Measurements from ENCODE around the gene CORO2B.

DNA sequence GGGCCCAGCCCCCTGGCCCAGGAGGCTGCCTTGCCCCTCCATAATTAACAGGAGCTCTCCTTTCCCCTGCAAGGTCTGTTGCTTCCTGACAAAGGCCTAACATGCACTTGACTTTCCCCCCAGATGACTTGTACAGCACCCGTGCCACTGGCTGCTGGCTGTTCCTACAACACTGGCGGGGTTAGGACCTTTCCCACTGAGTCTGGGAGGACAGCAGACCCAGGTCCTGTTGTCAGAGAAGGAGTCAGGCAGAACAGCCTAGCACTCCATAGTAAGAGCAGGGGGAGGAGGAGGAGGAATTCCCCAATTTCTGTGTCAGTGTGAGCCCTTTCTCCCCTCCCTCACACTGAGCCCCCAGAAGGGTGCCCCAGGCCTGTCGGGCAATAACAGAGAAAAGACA, 99.2 kb downstream of the CORO2B start:
- TF ChIP-seq, protein P1, sequence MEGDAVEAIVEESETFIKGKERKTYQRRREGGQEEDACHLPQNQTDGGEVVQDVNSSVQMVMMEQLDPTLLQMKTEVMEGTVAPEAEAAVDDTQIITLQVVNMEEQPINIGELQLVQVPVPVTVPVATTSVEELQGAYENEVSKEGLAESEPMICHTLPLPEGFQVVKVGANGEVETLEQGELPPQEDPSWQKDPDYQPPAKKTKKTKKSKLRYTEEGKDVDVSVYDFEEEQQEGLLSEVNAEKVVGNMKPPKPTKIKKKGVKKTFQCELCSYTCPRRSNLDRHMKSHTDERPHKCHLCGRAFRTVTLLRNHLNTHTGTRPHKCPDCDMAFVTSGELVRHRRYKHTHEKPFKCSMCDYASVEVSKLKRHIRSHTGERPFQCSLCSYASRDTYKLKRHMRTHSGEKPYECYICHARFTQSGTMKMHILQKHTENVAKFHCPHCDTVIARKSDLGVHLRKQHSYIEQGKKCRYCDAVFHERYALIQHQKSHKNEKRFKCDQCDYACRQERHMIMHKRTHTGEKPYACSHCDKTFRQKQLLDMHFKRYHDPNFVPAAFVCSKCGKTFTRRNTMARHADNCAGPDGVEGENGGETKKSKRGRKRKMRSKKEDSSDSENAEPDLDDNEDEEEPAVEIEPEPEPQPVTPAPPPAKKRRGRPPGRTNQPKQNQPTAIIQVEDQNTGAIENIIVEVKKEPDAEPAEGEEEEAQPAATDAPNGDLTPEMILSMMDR (IDR thresholded peaks at IDR 0.05) = no peak
- no peak for TF ChIP-seq POLR2A (IDR thresholded peaks at IDR 0.05)
